ENCODE measurements around the gene CRTC2. TPM values are rescaled to one million over a fixed set of nuclear protein-coding genes. Genes with fewer than 3 reads are reported as not detected.

The CRTC2 gene, protein sequence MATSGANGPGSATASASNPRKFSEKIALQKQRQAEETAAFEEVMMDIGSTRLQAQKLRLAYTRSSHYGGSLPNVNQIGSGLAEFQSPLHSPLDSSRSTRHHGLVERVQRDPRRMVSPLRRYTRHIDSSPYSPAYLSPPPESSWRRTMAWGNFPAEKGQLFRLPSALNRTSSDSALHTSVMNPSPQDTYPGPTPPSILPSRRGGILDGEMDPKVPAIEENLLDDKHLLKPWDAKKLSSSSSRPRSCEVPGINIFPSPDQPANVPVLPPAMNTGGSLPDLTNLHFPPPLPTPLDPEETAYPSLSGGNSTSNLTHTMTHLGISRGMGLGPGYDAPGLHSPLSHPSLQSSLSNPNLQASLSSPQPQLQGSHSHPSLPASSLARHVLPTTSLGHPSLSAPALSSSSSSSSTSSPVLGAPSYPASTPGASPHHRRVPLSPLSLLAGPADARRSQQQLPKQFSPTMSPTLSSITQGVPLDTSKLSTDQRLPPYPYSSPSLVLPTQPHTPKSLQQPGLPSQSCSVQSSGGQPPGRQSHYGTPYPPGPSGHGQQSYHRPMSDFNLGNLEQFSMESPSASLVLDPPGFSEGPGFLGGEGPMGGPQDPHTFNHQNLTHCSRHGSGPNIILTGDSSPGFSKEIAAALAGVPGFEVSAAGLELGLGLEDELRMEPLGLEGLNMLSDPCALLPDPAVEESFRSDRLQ
- 38.4 to 45.8 TPM (median 42.6 TPM) in 5 replicates for total RNA-seq (2022; extraction: Qiagen RNA extraction; ENCODE audit: low read depth)

DNA sequence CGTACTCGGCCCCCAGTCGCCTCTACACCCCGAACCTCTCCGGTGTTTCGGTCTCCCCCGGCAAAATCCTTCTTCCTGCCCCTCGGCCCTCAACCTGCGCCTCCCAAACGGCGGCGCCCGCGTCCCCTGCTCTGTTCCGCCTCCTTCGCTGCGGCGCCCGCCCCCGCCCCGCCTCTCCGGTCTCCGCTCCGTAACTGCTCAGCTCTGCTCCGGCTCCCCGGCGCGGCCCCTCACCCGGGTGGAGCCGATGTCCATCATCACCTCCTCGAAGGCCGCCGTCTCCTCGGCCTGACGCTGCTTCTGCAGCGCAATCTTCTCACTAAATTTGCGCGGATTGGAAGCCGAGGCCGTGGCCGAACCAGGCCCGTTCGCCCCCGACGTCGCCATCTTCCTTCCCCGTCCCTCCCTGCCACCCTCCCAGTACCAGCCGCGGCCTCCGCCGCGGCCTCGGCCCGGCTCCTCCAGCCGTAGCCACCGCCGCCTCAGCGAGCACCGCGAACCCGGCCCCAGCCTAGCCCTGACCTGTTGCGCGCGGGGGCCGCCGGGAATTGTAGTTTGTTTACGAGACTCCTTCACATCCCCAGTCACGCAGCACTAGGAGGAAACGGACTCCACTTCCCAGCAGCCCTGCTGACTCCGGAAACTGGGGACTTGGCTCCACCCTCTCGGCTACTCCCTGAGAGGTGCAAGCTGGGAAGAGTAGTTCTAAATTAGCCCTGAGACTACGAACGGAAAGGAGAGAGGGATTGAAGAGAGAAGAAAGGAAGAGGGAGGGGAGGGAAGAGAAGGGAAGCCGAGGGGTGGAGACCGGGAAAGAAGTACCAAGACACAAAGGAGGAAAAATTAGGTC lies at the start of gene CRTC2:
CRTC2 (minus strand) TSS at position 502 of the 850 bp plus-strand sequence; CDS start at position 387, 115 bp downstream.

DNA sequence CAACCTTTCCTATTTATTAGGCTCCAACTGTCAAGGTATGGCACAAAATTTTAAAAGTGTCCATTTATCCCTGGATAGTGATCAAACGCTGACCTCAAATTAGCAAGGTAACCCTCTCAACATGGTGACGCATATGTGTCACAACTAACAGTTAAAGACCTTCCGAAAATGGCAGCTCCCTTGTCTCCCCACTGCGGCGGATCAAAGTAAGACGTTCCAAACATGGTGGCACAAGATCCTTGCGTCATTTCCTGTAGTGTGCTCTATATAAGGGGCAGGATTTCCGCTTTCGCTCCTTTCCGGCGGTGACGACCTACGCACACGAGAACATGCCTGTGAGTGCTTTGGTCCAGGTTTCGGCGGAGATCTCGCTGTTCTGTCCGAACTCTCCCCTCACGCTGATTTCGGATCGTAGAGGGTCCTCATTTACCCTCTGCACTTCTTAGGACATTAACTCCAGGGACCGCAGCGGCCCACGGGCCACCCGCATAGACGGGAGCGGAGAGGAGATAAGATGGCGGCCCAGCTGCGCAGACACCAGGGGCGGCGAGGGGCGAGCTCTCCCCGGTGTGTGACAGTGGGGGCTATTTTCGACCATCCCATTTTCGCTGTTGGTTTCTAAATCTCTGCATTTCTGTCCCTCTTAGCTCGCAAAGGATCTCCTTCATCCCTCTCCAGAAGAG lies 32.2 kb upstream of the CRTC2 start, which contains the start of gene RPS27:
RPS27 (plus strand) TSS at position 295 of the 683 bp plus-strand sequence; CDS start at position 330, 35 bp downstream.

DNA sequence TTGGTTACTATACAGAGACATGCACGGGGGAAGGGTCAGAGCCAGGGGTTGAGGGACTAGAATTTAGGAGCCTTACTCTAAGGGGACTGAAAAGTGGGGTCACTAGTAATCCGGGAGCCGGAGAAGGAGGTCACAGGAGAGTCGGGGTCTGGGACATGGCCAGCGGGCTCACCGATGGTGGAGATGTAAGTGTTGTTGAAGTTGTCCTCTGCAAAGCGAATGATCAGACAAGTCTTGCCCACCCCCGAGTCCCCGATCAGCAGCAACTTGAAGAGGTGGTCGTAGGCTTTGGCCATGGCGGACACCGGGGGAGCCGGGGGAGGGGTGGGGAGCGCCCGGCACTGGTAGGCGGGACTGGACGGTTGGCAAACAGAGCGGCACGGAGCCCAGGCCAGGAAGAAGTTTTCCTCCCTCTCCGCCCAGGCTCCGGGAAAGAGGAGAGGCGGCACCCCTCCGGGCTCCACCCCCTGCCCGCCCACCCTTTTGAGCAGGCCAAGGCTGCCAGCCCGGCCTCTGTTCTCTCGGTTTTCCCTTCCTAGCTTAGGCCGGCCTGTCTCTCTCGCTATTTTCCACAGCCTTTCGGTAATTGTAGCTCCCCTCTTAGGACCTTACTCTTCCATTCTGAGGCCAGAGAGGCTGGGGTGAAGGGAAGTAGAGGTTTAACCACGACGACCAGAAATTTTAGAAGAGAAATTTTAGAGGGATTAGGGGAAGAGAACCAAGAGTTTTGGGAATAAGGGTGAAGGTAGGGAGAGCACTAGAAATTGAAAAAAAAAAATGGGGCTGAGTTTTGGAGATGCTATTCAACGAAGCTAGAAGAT lies 27.7 kb upstream of the CRTC2 start, which contains the start of gene RAB13:
RAB13 (minus strand) TSS at position 399 of the 821 bp plus-strand sequence; CDS start at position 296, 103 bp downstream.

DNA sequence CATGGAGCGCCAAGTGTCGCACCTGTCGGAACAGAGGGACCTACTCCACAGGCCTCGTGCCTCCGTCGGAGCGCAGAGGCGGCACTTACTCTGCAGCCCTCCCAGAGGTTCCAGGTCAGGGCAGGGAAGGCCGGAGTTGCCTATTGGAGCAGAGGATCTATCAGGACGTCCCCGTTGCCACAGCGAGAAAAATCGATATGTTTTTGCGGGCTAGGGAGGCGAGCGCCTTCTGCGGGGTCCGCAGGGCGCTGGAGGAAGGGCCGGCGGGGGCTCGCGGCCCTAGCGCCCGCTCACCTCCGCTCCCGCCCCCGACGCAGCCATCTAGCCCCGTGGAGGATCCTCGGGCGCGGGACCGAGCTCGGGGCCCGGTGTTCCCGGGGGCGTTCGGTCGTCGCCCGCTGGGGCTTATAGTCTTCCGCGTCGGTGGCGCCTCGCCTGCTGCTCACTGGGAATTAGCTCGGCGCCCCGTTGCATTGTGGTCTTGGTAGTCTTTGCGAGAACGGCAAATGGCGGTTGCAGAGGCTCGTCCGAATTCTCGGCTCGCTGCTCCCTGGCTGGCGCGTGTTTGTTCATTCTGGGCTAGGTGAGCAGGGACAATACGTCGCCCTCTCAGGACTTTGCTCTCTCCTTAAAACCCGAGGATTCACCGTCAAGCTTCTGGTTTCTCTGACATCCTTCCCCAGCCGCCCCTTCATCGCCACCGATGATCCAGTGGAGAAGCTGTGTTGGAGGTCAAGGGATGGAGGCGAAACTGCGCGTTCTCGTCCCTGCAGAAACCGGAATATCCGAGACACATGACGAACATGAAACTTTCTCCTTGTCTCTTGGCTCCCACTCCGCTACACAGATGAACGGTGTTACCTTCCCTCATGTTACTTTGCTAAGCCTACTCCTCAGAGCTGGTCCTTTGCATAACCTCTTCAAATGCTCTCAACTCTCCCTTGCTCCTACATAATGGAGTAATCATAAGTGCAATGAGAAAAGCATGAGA lies 19.1 kb upstream of the CRTC2 start, which contains the start of gene JTB:
JTB (minus strand) TSS at position 425 of the 991 bp plus-strand sequence; CDS start at position 3, 422 bp downstream.

DNA sequence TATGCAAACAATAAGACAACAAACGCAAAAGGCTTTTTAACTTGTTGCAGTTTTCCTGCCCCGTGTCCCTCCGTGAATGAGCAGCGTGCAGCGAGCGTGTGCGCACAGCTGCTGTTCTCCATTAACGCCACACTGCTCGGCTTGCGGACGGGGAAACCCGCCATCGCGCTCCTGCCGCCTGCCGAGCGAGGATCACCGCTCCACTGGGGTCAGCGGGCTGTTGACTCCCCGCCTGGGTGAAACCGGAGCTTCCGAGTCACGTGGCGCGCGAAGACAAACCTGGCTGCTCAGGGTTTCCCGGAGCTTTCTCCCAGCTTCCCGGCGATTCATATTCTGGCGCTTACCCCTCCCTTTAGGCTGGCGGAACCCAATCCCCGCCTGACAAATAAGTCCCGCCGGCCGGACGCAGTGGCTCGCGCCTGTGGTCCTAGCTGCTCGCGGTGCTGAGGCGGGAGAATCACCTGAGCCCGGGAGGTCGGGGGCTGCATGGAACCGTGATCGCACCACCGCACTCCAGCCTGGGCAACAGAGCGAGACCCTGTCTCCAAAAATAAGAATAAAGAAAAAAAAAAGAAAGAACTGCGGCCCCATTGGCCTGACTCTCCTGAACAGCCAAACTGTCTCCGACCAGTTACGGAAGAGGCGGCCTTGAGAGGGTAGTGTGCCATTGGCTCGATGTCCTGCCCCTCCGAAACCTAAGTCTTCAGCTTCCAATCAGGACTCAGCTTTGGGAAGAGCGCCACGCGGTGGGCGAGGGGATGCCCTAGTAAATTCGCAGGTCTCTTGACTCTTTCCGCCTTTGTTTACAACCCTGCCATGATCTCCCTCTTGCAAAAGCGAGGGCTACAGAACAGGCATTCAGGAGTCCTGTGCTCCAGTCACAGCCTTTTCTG lies 8.9 kb upstream of the CRTC2 start, which contains the start of gene CREB3L4:
CREB3L4 (plus strand) TSS at position 796 of the 893 bp plus-strand sequence. CDS start 624 bp downstream, outside the sequence.

DNA sequence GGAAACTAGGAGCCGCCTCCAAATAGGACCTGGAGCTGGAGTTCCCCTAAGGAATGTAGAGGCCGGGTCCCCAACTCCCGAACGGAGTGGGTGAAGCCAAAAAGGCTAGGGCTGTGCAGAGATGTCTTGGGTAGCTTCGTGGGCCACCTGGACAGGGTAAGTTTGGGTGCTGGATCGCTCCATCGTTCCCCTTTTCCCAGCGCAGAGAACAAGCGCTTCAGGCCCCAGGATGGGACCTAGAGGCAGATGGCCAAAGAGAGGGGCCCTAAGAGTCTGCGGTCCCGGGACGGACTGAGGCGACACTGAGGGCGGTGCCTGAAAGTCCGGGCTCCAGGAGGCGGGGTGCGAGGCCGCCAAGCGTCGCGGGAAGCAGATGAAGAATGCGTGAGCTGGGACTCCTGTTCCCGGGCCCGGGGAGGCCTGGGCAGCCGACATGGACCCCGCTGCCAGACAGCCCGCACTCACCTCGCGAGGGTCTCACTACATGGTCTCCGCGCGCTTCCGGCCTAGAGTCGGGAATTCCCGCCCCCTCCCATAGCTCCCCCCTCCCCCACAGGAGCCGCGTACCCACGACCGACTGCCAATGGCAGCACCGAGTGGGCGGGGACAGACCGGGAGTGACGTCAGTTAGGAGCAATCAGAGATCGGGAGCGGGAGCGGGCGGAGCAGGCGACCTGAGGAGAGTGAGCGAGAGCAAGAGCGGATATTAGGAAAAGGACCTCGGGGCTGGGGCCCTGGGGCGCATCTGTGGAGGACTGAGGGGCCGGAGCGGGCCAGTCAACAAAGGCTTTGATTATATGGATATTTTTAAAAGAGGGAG lies 4.8 kb upstream of the CRTC2 start, which contains the start of gene SLC39A1:
SLC39A1 (minus strand) TSS at position 508 of the 820 bp plus-strand sequence. CDS start 822 bp downstream, outside the sequence.

DNA sequence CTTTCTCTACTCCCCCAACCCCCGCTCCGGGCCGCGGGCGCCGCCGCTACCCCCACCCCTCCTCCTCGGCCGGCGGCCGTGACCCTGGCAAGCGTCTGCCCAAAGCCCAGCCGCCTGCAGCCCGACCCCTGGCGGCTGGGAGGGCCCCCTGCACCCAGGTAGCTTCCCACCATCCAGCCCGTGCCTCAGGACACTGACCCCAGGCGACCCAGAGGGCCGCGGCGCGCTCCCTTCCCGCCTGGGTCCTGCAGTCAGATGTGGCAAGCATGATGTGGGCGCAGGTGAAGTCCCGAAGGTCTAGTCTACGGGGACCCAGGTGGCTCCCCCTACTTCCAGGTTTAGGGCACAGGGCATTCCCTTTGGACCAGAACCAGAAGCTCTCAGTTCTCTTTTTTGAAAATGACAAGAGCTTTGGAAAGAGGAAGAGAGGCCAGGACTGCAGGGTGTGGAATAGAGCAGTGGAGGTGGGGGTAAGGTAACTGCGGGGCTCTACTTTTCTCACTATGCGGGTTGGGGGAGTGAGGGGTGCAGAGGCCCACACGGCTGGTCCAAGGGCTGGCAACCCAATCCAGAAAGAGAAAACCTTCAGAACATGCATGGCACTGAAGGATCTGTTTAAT lies 11.7 kb downstream of the CRTC2 start, which contains the start of gene DENND4B:
DENND4B (minus strand) TSS at position 97 of the 620 bp plus-strand sequence. CDS start 2,344 bp downstream, outside the sequence.

DNA sequence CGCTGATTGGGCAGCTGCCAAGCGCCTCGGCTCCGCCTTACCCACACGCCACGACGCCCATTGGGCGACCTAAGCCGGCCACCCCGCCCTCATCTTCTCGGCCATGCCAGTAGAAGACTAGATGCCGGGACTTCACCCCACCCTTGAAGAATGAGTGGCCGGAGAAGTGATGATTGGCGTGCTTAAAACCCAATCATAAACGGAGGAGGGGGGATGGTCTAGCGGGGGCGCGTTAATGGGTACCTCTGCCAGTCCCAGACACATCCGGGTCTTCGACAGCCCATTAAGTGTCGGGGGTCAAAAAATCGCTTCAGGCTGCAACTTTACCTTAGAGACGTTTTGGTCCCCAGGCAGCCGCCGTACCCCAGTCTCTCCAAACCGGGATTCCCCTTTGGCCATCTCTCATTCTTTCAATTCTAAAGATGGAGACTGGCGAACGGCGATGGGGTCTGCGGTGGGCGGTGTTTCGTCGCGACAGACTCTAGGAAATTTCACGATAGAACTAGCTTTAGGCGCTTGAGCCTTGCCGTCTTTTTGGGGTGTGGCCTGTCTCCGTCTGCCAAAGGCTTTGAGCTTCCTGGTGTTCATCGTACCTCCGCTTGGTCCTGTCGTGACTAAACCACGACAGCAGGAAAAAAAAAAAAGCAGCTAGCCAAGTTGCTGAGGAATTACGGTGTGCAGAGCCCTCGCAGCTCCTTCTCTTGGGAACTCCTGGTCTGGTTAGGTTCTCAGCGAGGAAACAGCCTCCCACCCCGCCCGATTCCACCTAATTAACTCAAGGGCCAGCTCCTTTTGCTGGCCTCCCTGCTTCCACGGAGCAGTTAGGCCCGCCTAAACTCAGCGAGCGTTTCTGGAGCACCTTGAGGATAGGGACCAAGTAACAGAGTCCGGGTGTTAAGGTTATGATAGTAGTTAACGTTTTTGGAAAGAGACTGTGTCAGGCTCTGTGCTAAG lies 35.2 kb downstream of the CRTC2 start, which contains the start of gene GATAD2B:
GATAD2B (minus strand) TSS at position 1 of the 954 bp plus-strand sequence. CDS start 94,625 bp downstream, outside the sequence.

Other genes starting within 250 kb of the CRTC2 start
- 18.5 to 22.8 TPM (median 21.8 TPM) in 5 replicates for gene INTS3, start 230.6 kb downstream of the CRTC2 start, total RNA-seq (2022; extraction: Qiagen RNA extraction; ENCODE audit: low read depth)
- gene SLC27A3, start 183.2 kb downstream of the CRTC2 start, total RNA-seq (2022; extraction: Qiagen RNA extraction; ENCODE audit: low read depth) = 1.2 to 3.5 TPM (median 1.5 TPM) in 5 replicates
- gene GATAD2B, start 35.6 kb downstream of the CRTC2 start, total RNA-seq (2022; extraction: Qiagen RNA extraction; ENCODE audit: low read depth) = 7.6 to 14.9 TPM (median 8.5 TPM) in 5 replicates
- 24.3 to 35.6 TPM (median 31.6 TPM) in 5 replicates for gene DENND4B, start 11.9 kb downstream of the CRTC2 start, total RNA-seq (2022; extraction: Qiagen RNA extraction; ENCODE audit: low read depth)
- gene SLC39A1, start 4.9 kb upstream of the CRTC2 start, total RNA-seq (2022; extraction: Qiagen RNA extraction; ENCODE audit: low read depth) = 145 to 164 TPM (median 158 TPM) in 5 replicates
- gene CREB3L4, start 9.3 kb upstream of the CRTC2 start, total RNA-seq (2022; extraction: Qiagen RNA extraction; ENCODE audit: low read depth) = 9.7 to 12.3 TPM (median 10.9 TPM) in 5 replicates
- gene JTB, start 19.1 kb upstream of the CRTC2 start, total RNA-seq (2022; extraction: Qiagen RNA extraction; ENCODE audit: low read depth) = 105 to 158 TPM (median 155 TPM) in 5 replicates
- 134 to 160 TPM (median 139 TPM) in 5 replicates for gene RAB13, start 27.7 kb upstream of the CRTC2 start, total RNA-seq (2022; extraction: Qiagen RNA extraction; ENCODE audit: low read depth)
- 4,345 to 7,654 TPM (median 4,612 TPM) in 5 replicates for gene RPS27, start 32.1 kb upstream of the CRTC2 start, total RNA-seq (2022; extraction: Qiagen RNA extraction; ENCODE audit: low read depth)
- not detected in 5 replicates for gene NUP210L, start 196.5 kb upstream of the CRTC2 start, total RNA-seq (2022; extraction: Qiagen RNA extraction; ENCODE audit: low read depth)
- gene TPM3, start 233.5 kb upstream of the CRTC2 start, total RNA-seq (2022; extraction: Qiagen RNA extraction; ENCODE audit: low read depth) = 443 to 631 TPM (median 459 TPM) in 5 replicates
- gene CFAP141, start 247.7 kb upstream of the CRTC2 start, total RNA-seq (2022; extraction: Qiagen RNA extraction; ENCODE audit: low read depth) = not detected in 5 replicates

All from A549 treated with CpdA at 1 μM for 4 hours (cell line).